ENCODE measurements around the gene CEP164. TPM values are rescaled to one million over a fixed set of nuclear protein-coding genes. Genes with fewer than 3 reads are reported as not detected.

CEP164 gene
- polyA plus RNA-seq, 3 donors: 4.3 to 32.1 (median 8.0) TPM

GRCh38 chr11:117423046-117423575, 95.5 kb downstream of the CEP164 start:
- H3K36me3 Mint-ChIP-seq: no peaks in the 10 kb centered on the region
- Histone ChIP-seq H3K4me3 (replicated peaks in 1 of 3; ENCODE audit: low read depth in 2 of 3, low read length in 3 of 3) (no peak overlapping the region), H3K27ac (ENCODE audit: low read depth in 1 of 2, low read length in 2 of 2) (no peak overlapping the region), H3K79me2 (ENCODE audit: insufficient read depth, low read length) (no peaks in the 10 kb centered on the region), H3K4me2 (replicated peaks; ENCODE audit: extremely low read depth, low read length, poor library complexity, severe bottlenecking) (no peak overlapping the region), H2AFZ (ENCODE audit: insufficient read depth, low read depth, low read length, poor library complexity, severe bottlenecking) (no peak overlapping the region), H4K20me1 (ENCODE audit: insufficient read depth, low read length) (no peaks in the 10 kb centered on the region), H3K36me3 (replicated peaks in 1 of 2; ENCODE audit: control insufficient read depth in 1 of 2, insufficient read depth in 2 of 2, low read length in 2 of 2) (no peaks in the 10 kb centered on the region), H3K4me1 (ENCODE audit: control insufficient read depth in 1 of 2, insufficient read depth in 2 of 2, low read length in 2 of 2) (no peaks in the 10 kb centered on the region), H3K9ac (ENCODE audit: insufficient read depth, low read length, poor library complexity, severe bottlenecking) (no peak overlapping the region), H3K9me3 (replicated peaks in 1 of 2; ENCODE audit: control insufficient read depth in 1 of 2, insufficient read depth in 1 of 2, low read length in 2 of 2) (no peaks in the 10 kb centered on the region), H3K27me3 (ENCODE audit: control insufficient read depth in 2 of 2, insufficient read depth in 2 of 2, low read length in 2 of 2) (no peaks in the 10 kb centered on the region)
- WGBS (ENCODE audit: insufficient coverage): 90% methylated on average over 12 of the region's 14 CpGs
- peaks cover 1 to 18% (median 3%) of the 10 kb centered on the region in 3 donors for H3K27me3 Mint-ChIP-seq (ENCODE audit: low read depth in 3 of 3)
- no peak for TF ChIP-seq CTCF (IDR thresholded peaks at IDR 0.05)
- H3K4me3 Mint-ChIP-seq: no peak overlapping the region
- peaks cover 1% of the 10 kb centered on the region for H3K4me1 Mint-ChIP-seq
- no peak overlapping the region for H3K27ac Mint-ChIP-seq
- intact Hi-C loops (cut with micrococcal nuclease): loop anchor here (10.0 kb wide), 2 partner anchors 522 to 532 kb away; no protein-coding TSS in a partner anchor
- H3K9me3 Mint-ChIP-seq: no peaks in the 10 kb centered on the region
- DNase-seq: no peak

GRCh38 chr11:117424781-117425180, 97.1 kb downstream of the CEP164 start:
- no peak overlapping the region for H3K9ac ChIP-seq (ENCODE audit: insufficient read depth, low read length, poor library complexity, severe bottlenecking)
- no peaks in the 10 kb centered on the region for H3K36me3 ChIP-seq (replicated peaks in 1 of 2; ENCODE audit: control insufficient read depth in 1 of 2, insufficient read depth in 2 of 2, low read length in 2 of 2)
- Mint-ChIP-seq H3K4me3 (no peak overlapping the region), H3K4me1 (peaks cover 1% of the 10 kb centered on the region), H3K27me3 (ENCODE audit: low read depth in 3 of 3) (peaks cover 1 to 14% (median 2%) of the 10 kb centered on the region in 3 donors), H3K27ac (no peak overlapping the region), H3K36me3 (no peaks in the 10 kb centered on the region), H3K9me3 (no peaks in the 10 kb centered on the region)
- DNase-seq: no peak
- H4K20me1 ChIP-seq (ENCODE audit: insufficient read depth, low read length): no peaks in the 10 kb centered on the region
- no peak overlapping the region for H3K4me2 ChIP-seq (replicated peaks; ENCODE audit: extremely low read depth, low read length, poor library complexity, severe bottlenecking)
- no peaks in the 10 kb centered on the region for H3K27me3 ChIP-seq (ENCODE audit: control insufficient read depth in 2 of 2, insufficient read depth in 2 of 2, low read length in 2 of 2)
- TF ChIP-seq CTCF (IDR thresholded peaks at IDR 0.05): no peak
- H3K9me3 ChIP-seq (replicated peaks in 1 of 2; ENCODE audit: control insufficient read depth in 1 of 2, insufficient read depth in 1 of 2, low read length in 2 of 2): no peaks in the 10 kb centered on the region
- no peak overlapping the region for H3K4me3 ChIP-seq (replicated peaks in 1 of 3; ENCODE audit: low read depth in 2 of 3, low read length in 3 of 3)
- 87% methylated on average over 4 of the region's 4 CpGs for WGBS (ENCODE audit: insufficient coverage)
- H3K27ac ChIP-seq (ENCODE audit: low read depth in 1 of 2, low read length in 2 of 2): no peak overlapping the region
- no peaks in the 10 kb centered on the region for H3K4me1 ChIP-seq (ENCODE audit: control insufficient read depth in 1 of 2, insufficient read depth in 2 of 2, low read length in 2 of 2)
- no peaks in the 10 kb centered on the region for H3K79me2 ChIP-seq (ENCODE audit: insufficient read depth, low read length)
- no peak overlapping the region for H2AFZ ChIP-seq (ENCODE audit: insufficient read depth, low read depth, low read length, poor library complexity, severe bottlenecking)
- intact Hi-C loops (cut with micrococcal nuclease): loop anchor here (5.0 to 10.0 kb wide), 4 partner anchors 373 to 530 kb away; partner anchors contain the start of gene DSCAML1 (in 1 of the 2)
